GM18873 (cell line): ENCODE measurements around the gene PPP2R3A.
"Not testable (repeated sequence)": the region's sequence is repeated elsewhere in the genome, so short reads cannot be mapped to it uniquely, and the experiment has no call there.

ENCODE experiments used
- ATAC-seq: cut with Tn5 transposase; IDR thresholded peaks from one replicate; pipeline ENCODE4 v1.9.1; 2021; ENCODE audit warnings: mild to moderate bottlenecking, moderate library complexity, moderate number of reproducible peaks; ENCODE audit not compliant: unreplicated experiment, low FRiP score

The PPP2R3A gene

DNA sequence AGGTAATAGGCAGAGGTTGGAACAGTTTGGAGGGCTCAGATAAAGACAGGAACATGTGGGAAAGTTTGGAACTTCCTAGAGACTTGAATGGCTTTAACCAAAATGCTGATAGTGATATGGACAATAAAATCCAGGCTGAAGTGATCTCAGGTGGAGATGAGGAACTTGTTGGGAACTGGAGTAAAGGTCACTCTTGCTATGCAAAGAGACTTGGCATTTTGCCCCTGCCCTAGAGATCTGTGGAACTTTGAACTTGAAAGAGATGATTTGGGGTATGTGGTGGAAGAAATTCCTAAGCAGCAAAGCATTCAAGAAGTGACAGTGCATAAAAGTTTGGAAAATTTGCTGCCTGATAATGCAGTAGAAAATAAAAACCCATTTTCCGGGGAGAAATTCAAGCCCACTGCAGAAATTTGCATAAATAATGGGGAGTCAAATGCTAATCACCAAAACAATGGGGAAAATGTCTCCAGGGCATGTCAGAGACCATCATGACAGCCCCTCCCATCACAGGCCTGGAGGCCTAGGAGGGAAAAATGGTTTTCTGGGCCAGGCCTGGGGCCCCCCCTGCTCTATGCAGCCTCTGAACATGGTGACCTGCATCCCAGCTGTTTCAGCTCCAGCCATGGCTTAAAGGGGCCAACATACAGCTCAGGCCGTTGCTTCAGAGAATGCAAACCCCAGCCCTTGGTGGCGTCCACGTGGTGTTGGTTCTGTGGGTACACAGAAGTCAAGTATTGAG, 118.3 kb downstream of the PPP2R3A start:
- not testable (repeated sequence) for ATAC-seq

DNA sequence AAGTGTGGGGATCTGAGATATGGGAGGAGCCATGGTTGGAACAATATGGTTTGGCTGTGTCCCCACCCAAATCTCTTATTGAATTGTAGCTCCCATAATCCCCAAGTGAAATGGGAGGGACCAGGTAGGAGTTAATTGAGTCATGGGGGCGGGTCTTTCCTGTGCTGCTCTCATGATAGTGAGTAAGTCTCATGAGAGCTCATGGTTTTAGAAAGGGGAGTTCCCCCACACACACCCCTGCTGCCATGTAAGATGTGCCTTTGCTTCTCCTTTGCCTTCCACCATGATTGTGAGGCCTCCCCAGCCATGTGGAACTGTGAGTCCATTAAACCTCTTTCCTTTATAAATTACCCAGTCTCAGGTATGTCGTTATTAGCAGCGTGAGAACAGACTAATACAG, 119.5 kb downstream of the PPP2R3A start:
- ATAC-seq: not testable (repeated sequence)

DNA sequence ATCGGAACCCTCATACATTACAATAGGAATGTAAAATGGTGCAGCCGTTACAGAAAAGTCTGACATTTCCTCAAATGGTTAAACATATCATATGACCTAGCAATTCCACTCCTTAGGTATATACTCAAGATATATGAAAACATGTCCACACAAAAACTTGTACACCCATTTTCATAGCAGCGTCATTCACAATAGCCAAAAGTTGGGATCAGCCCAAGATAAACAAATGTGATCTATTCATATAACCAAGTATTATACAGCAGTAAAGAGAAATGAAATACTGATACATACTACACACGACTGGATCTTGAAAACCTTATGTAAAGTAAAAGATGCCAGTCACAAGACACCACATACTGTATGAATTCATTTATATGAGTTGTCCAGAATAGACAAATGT, 128.2 kb downstream of the PPP2R3A start:
- no peak for ATAC-seq

DNA sequence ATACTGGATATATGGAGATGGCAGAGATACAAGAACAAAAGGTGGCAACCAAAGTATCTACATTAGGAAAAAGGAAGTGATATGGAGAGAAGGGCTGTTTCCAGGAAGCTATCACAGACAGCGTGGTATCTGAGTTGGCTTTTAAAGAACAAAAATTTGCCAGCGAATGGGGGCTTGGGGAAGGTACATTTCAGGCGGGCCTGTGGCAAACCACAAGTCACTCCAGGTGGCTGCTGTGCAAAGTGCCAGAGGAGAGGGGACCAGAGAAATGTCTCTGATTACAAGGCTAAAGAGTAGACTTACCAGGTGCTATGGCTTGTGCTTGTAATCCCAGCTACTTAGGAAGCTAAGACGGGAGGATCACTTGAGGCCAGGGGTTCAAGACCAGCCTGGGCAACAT, 139.5 kb downstream of the PPP2R3A start:
- ATAC-seq: no peak

GRCh38 chr3:136106101-136106500, 140.6 kb downstream of the PPP2R3A start:
- ATAC-seq: no peak

DNA sequence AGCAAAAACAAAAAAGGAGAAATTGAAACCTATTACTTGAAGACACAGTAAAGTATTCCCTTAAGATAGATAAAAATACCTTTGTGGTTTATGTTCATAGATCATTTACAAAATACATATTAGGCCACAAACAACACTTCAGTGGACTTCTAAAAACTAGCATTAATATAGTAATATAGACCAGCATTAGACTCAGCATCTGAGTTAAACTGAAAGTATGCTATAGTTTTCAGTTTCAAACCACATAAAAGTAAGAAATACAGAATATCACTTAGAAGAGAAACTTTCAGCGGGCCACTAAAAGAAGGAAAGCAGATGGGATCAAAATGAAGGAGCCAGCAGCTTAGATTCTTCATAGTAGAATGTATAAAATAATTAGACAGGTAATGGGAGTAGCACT, 144.0 kb downstream of the PPP2R3A start:
- peak; percentile 87 for ATAC-seq

GRCh38 chr3:136110481-136110880, 145.0 kb downstream of the PPP2R3A start:
- no peak for ATAC-seq

- ATAC-seq: no peak
Measured at GRCh38 chr3:136114421-136114820, 148.9 kb downstream of the PPP2R3A start.

DNA sequence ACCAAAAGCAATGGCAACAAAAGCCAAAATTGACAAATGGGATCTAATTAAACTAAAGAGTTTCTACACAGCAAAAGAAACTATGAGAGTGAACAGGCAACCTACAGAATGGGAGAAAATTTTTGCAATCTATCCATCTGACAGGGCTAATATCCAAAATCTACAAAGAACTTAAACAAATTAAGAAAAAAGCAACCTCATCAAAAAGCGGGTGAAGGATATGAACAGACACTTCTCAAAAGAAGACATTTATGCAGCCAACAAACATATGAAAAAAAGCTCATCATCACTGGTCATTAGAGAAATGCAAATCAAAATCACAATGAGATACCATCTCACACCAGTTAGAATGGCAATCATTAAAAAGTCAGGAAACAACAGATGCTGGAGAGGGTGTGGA, 153.8 kb downstream of the PPP2R3A start:
- not testable (repeated sequence) for ATAC-seq

- not testable (repeated sequence) for ATAC-seq
Measured at GRCh38 chr3:136119783-136120182, 154.3 kb downstream of the PPP2R3A start.

DNA sequence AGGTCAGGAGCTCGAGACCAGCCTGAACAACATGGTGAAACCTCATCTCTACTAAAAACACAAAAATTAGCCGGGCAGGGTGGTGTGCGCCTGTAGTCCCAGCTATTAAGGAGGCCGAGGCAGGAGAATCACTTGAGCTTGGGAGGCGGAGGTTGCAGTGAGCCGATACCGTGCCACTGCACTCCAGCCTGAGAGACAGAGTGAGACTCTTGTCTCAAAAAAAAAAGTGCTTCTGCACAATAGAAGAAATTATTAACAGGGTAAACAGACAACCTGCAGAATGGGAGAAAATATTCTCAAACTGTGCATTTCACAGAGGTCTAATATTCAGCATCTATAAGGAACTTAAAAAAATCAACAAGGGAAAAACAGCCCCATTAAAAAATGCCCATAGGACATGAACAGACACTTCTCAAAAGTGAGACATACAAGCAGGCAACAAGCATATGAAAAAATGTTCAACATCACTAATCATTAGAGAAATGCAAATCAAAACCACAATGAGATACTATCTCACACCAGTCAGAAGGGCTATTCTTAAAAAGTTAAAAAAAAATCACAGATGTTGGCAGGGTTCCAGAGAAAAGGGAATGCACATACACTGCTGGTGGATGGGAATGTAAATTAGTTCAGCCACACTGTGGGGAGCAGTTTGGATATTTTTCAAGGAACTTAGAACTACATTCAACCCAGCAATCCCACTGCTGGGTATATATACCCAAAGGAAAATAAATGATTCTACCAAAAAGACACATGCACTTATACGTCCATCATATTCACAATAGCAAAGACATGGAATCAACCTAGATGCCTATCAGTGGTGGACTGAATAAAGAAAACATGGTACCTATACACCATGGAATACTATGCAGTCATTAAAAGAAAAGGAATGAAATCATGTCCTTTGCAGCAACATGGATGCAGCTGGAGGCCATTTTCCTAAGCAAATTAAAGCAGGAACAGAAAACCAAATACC, 155.1 kb downstream of the PPP2R3A start:
- no peak for ATAC-seq

DNA sequence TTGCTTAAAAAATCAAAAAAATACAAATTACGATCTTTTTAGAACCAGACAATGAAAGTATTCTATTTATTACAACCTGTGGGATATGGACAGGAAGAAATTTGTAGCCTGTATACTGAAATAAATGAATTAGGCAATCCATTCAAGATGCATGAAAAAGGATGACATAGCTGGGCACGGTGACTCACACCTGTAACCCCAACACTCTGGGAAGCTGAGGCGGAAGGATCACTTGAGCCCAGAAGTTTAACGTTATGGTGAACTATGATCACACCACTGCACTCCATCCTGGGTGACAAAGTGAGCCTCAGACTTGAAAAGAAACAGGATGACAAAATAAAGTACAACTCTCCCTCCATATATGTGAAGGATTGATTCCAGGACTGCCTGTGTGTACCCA, 156.5 kb downstream of the PPP2R3A start:
- ATAC-seq: no peak

DNA sequence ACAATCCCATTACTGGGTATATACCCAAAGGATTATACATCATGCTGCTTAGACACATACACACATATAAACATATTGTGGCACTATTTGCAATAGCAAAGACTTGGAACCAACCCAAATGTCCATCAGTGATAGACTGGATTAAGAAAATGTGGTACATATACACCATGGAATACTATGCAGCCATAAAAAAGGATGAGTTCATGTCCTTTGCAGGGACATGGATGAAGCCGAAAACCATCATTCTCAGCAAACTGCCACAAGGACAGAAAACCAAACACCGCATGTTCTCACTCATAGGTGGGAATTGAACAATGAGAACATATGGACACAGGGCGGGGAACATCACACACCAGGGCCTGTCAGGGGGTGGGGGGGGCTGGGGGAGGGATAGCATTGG, 166.1 kb downstream of the PPP2R3A start:
- ATAC-seq: not testable (repeated sequence)

DNA sequence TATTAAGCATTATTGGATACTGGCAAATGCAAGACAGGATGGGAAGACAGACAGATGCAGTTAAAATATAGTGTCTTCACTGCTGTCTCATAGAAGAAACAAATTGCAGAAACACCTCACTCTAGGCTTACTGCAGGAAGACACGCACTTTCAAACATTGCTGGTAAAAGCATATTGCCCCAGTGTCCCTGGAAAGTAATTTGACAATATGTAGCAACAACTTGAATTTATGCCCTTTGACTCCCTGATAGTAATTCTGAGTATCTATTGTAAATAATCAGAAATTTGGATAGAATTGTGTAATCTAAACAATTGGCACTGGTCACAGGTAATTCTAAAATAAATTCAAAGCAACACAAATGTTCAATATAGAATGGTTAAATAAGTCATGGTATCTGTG, 168.6 kb downstream of the PPP2R3A start:
- ATAC-seq: no peak

GRCh38 chr3:136135039-136135802, 169.7 kb downstream of the PPP2R3A start:
- ATAC-seq: no peak

DNA sequence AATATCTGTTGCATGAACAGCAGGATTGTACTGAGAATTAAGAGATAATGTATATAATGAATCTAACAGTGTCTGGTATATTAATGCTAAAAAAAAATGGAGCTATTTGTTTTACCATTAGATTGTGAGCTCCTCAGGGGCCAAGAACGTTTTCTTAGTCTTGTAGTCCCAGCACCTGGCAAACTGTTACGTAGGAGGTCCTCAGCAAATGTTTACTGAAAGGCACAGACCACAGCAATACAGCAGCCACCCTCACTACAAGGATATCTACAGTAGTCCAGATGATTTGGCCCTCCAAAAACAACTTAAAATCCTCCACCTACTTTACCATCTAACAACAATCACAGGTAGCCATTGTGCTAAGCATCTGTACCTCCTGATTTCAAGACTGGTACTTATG, 170.9 kb downstream of the PPP2R3A start:
- no peak for ATAC-seq

DNA sequence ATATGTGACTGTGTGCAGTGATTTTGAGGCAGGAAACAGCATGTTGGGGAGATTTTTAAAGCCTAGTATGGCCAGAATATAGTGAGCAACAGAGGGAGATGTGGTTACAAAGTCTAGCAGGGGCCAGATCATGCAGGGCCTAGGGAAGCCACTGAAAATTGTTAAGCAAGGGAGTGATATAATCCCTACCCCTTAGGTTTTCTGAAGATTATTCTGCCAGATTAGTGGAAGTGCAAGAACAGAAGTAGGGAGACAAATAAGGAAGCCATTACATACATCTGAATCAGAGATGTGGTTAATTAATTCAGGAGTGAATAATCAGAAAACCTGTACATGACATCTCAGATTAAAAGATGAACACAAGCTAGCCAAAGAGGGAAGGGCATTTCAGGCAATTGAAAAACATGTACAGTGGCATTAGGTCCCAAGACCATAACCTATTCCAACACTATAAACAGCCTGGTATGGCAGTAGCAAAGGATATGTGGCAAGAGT, 175.8 kb downstream of the PPP2R3A start:
- no peak for ATAC-seq

- ATAC-seq: no peak
Measured at GRCh38 chr3:136141891-136142290, 176.4 kb downstream of the PPP2R3A start.

GRCh38 chr3:136142592-136142991, 177.1 kb downstream of the PPP2R3A start:
- no peak for ATAC-seq

DNA sequence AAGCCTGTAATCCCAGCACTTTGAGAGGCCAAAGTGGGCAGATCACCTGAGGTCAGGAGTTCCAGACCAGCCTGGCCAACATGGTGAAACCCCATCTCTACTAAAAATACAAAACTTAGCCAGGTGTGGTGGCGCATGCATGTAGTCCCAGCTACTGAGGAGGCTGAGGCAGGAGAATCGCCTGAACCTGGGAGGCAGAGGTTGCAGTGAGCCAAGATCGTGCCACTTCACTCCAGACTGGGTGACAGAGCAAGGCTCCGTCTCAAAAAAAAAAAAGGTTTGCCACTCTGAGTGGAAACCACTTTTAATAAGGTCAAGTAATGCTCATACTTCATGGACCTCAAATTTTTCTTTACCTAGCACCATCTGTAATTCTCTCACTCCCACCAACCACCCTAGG, 178.9 kb downstream of the PPP2R3A start:
- ATAC-seq: not testable (repeated sequence)
